Liver (tissue), 3 donors: Measurements from ENCODE around the gene METTL21A.

Experiments
- EGR1 ChIP-seq, 2 donors: IDR thresholded peaks; 2 replicates each; pipeline ENCODE4 v1.6.1; 2016 to 2018; ENCODE audit warnings: antibody characterized with exemption in 2 of 2, low read depth in 2 of 2
- FOXA1 ChIP-seq: IDR thresholded peaks from 2 replicates; pipeline ENCODE4 v1.6.1; 2016; ENCODE audit warnings: antibody characterized with exemption
- HNF4A ChIP-seq, 2 donors: conservative IDR thresholded peaks; 2 replicates each; pipeline ENCODE4 v1.6.1; 2016; ENCODE audit warnings: antibody characterized with exemption in 2 of 2, mild to moderate bottlenecking in 2 of 2
- HNF4G ChIP-seq: IDR thresholded peaks from 2 replicates; pipeline ENCODE4 v1.6.1; 2016; ENCODE audit warnings: antibody characterized with exemption
- RAD21 ChIP-seq, 2 donors: IDR thresholded peaks; 2 replicates each; pipeline ENCODE4 v1.6.1; 2016; ENCODE audit warnings: antibody characterized with exemption in 2 of 2, mild to moderate bottlenecking in 2 of 2
- SP1 ChIP-seq: IDR thresholded peaks from 2 replicates; pipeline ENCODE4 v1.6.1; 2018; ENCODE audit warnings: antibody characterized with exemption, mild to moderate bottlenecking
- TAF1 ChIP-seq: conservative IDR thresholded peaks from 2 replicates; pipeline ENCODE4 v1.6.1; 2016; ENCODE audit warnings: antibody characterized with exemption, mild to moderate bottlenecking
- YY1 ChIP-seq: IDR thresholded peaks from 2 replicates; pipeline ENCODE4 v1.6.1; 2016; ENCODE audit warnings: antibody characterized with exemption, mild to moderate bottlenecking
- TF ChIP-seq, protein P1 (sequence below): fragments of 150-350 bp; IDR thresholded peaks from 2 replicates; pipeline ENCODE4 v1.5.1; 2017; ENCODE audit warnings: improper control_type of control experiment, low read depth, low read length; ENCODE audit not compliant: missing input control
- TF ChIP-seq, protein P2 (sequence below): IDR thresholded peaks from 2 replicates; pipeline ENCODE4 v1.6.1; 2016; ENCODE audit warnings: antibody characterized with exemption
- TF ChIP-seq, protein P3 (sequence below): IDR thresholded peaks from 2 replicates; pipeline ENCODE4 v1.6.1; 2016; ENCODE audit warnings: antibody characterized with exemption, mild to moderate bottlenecking
- TF ChIP-seq, protein P4 (sequence below): IDR thresholded peaks from 2 replicates; pipeline ENCODE4 v1.6.1; 2016; ENCODE audit warnings: antibody characterized with exemption
- donor health status: healthy.
- donor health status: healthy.

DNA sequence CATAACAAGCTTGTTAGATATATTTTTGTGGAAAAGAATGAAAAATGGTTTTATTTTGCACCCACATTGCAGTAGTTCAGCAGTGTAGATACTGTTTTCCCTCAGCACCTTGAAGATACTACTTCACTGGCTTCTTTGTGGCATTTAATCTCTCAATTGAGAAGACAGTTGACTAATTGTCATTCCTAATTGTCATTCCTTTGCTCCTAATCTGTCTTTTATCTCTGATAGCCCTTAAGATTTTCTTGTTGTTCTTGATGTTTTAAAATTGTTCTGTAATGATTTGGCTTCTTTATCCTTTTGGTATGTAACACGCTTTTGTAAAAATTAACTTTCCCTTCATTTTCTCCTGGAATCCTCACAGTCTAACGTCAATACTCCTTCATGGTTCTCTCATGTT lies 48.2 kb upstream of the METTL21A start:
- TF ChIP-seq, protein P1, sequence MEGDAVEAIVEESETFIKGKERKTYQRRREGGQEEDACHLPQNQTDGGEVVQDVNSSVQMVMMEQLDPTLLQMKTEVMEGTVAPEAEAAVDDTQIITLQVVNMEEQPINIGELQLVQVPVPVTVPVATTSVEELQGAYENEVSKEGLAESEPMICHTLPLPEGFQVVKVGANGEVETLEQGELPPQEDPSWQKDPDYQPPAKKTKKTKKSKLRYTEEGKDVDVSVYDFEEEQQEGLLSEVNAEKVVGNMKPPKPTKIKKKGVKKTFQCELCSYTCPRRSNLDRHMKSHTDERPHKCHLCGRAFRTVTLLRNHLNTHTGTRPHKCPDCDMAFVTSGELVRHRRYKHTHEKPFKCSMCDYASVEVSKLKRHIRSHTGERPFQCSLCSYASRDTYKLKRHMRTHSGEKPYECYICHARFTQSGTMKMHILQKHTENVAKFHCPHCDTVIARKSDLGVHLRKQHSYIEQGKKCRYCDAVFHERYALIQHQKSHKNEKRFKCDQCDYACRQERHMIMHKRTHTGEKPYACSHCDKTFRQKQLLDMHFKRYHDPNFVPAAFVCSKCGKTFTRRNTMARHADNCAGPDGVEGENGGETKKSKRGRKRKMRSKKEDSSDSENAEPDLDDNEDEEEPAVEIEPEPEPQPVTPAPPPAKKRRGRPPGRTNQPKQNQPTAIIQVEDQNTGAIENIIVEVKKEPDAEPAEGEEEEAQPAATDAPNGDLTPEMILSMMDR: no peak
- no peak for TF ChIP-seq HNF4G
- TF ChIP-seq, protein P2, sequence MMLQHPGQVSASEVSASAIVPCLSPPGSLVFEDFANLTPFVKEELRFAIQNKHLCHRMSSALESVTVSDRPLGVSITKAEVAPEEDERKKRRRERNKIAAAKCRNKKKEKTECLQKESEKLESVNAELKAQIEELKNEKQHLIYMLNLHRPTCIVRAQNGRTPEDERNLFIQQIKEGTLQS: no peak
- no peak for TF ChIP-seq SP1
- TF ChIP-seq, protein P3, sequence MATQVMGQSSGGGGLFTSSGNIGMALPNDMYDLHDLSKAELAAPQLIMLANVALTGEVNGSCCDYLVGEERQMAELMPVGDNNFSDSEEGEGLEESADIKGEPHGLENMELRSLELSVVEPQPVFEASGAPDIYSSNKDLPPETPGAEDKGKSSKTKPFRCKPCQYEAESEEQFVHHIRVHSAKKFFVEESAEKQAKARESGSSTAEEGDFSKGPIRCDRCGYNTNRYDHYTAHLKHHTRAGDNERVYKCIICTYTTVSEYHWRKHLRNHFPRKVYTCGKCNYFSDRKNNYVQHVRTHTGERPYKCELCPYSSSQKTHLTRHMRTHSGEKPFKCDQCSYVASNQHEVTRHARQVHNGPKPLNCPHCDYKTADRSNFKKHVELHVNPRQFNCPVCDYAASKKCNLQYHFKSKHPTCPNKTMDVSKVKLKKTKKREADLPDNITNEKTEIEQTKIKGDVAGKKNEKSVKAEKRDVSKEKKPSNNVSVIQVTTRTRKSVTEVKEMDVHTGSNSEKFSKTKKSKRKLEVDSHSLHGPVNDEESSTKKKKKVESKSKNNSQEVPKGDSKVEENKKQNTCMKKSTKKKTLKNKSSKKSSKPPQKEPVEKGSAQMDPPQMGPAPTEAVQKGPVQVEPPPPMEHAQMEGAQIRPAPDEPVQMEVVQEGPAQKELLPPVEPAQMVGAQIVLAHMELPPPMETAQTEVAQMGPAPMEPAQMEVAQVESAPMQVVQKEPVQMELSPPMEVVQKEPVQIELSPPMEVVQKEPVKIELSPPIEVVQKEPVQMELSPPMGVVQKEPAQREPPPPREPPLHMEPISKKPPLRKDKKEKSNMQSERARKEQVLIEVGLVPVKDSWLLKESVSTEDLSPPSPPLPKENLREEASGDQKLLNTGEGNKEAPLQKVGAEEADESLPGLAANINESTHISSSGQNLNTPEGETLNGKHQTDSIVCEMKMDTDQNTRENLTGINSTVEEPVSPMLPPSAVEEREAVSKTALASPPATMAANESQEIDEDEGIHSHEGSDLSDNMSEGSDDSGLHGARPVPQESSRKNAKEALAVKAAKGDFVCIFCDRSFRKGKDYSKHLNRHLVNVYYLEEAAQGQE: no peak
- no peak for TF ChIP-seq FOXA1
- no peak for TF ChIP-seq RAD21 (IDR thresholded peaks at IDR 0.05)
- no peak for TF ChIP-seq YY1
- TF ChIP-seq EGR1 (IDR thresholded peaks at IDR 0.05; ENCODE audit: low read depth in 2 of 2): no peak
- TF ChIP-seq, protein P4, sequence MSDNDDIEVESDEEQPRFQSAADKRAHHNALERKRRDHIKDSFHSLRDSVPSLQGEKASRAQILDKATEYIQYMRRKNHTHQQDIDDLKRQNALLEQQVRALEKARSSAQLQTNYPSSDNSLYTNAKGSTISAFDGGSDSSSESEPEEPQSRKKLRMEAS: no peak
- no peak for TF ChIP-seq TAF1
- TF ChIP-seq HNF4A (conservative IDR thresholded peaks at IDR 0.05): no peak
